NOMO-1 (cell line): ENCODE results near the gene TEAD1.
"Not testable (repeated sequence)": the region's sequence is repeated elsewhere in the genome, so short reads cannot be mapped to it uniquely, and the experiment has no call there.

Experiments used
- DNase-seq, 2 experiments: peaks; one replicate each; lab custom pipeline; 2025; ENCODE audit not compliant: unreplicated experiment in 2 of 2; lab: John Stamatoyannopoulos, UW

The TEAD1 gene

DNA sequence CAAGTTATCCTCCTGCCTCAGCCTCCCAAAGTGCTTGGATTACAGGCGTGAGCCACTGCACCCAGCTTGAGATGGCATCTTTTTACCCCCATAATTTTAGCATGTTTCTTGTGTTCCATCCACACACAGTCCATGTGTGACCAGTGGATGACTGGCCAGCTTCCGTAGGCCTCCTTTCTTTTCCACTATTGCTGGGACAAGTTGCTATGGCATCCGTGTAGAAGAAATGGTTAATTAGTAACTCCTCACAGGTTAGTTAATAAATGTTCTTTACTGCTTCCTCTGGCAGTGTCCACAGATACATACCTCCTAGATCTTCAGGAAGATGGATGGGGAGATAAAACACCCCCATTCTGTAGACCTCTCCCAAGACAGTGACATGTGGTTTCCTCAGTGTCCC, 180.6 kb downstream of the TEAD1 start:
- DNase-seq = no peak

- DNase-seq = no peak
Measured at GRCh38 chr11:12856338-12856737, 182.1 kb downstream of the TEAD1 start.

GRCh38 chr11:12857572-12857971, 183.4 kb downstream of the TEAD1 start:
- no peak for DNase-seq

- no peak for DNase-seq
Measured at GRCh38 chr11:12859872-12860657, 185.8 kb downstream of the TEAD1 start.

DNA sequence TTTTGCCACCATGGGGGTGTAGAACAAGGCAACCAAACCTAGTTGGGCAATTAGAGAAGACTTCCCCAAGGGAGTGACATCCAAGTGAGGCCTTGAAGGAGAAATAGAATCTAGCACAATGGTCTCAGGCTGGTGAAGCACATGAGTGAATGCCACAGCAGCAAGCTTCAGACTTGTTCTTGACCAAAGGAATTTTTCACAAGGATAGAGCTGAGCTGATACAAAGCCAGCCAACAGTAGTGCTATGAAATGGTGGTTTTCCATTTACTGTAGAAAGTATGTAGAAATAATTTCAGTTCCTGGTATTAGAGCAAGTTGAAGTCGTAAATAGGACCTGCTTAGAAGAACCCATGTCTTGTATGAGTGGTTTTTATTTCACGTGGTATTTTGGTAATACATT, 186.6 kb downstream of the TEAD1 start:
- peak; percentile 55 to 89 for DNase-seq

DNA sequence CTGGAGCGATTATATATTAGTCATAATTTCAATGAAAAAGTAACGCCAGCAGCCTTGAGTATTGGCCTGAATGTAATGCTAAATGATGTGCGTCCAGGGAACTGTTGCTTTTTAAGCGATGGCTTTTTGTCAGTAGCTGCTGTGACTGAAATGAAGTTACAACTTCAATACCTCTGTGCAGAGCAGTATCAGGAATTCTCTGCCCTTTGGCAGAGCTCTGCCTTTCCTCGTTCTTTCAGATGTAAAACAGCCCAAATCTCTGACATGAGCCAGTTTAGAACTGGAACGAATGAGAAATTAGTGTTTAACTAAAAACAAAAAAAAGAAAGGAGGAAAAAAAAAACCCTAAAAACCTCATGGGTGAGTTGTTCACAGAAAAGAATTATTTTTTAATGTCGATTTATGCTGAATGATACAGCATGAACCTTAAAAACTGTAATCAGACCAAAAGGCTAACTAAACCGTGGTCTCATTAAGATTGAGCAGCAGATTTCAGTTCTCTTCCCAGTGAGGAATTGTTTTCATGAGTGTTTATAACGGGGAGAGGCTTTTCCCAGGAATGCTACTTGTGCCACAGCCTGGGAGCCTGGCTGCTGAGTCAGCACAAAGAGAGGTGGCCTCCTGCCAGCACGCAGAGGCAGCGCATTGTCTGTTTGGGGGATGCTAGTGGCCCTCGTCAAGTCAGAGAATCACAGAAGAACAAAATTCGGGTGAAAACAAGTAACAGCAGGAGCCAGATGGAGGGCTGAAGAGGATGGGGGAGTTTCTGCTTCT, 188.7 kb downstream of the TEAD1 start:
- DNase-seq = no peak

DNA sequence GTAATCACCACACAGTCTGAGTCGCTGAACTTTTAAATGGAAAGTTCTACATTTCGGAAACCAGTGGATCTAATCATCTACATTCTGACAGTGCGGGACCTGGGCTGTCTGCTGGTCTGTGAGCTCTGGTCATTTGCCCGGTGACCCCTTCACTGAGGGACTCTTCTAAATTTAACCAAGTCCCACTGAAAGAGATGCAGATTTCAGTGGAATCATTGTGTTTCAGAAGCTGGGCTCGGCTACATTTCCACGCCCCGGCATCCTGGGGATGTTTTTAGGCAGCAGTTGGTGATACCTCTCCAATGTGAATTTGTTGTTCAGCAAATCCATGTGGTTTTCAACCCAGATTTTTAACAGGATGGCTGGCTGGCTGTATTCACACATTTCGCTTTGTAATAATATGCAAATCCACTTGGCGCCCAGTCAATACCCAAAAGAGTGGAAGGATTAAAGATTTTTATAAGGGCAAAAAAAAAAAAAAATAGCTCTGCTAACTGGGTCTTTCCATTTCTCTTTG, 189.4 kb downstream of the TEAD1 start:
- DNase-seq = no peak

- DNase-seq = peak in 1 of 2 experiments; percentile 26
Measured at GRCh38 chr11:12864316-12865156, 190.3 kb downstream of the TEAD1 start.

DNA sequence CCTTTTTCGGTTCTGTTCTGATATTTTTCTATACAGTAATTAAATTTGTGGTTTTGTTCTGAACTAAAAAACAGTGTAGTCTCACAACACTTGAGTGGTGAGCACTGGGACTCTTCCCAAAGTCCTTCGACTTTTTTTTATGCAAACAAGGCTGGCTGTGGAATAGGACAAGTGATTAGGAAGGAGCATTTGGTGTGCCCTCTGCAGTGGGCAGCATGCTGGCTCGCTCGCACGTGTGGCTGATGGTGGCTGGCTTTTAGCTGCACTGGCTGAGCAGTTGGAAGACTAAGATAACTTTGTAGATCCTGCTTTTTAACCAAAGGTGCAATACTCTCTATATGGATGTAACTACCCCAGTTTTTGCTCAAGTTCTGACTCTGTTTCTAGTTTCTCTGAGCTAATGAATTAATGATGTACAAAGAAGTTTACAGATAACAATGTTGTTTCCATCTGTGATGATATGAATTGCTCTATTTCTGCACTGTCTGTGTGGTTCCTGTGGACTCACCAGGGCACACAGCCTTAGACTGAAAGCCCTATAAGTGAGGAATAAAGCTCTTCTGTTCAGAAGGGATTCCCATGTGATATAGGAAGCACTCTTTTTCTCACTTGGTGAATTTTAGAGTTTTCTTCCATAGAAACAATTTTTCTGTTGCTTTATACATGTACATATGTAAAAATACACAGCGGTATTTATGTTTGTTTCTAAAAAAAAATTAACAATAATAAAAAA, 191.8 kb downstream of the TEAD1 start:
- DNase-seq = no peak

DNA sequence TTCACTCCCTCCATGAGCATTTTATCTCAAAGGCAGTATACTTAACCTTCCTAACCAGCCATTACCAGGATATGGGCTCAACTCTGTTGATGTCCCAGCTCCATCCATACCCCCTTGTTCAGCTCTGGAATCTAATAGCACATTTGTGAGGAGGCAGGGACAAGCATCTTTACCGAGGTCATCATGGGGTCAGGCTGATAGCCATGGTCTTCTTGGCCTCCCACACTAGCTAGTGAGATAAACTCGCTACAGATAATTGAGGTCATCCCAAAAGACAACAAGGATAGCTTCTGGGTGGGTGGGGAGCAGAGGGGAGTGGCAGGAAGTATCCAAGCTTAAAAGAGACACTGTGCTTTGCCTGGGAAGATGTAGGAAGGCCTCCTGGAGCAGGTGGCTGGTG, 193.3 kb downstream of the TEAD1 start:
- DNase-seq = no peak

GRCh38 chr11:12868315-12869073, 194.3 kb downstream of the TEAD1 start:
- DNase-seq = no peak

- DNase-seq = no peak
Measured at GRCh38 chr11:12871241-12871640, 197.0 kb downstream of the TEAD1 start.

DNA sequence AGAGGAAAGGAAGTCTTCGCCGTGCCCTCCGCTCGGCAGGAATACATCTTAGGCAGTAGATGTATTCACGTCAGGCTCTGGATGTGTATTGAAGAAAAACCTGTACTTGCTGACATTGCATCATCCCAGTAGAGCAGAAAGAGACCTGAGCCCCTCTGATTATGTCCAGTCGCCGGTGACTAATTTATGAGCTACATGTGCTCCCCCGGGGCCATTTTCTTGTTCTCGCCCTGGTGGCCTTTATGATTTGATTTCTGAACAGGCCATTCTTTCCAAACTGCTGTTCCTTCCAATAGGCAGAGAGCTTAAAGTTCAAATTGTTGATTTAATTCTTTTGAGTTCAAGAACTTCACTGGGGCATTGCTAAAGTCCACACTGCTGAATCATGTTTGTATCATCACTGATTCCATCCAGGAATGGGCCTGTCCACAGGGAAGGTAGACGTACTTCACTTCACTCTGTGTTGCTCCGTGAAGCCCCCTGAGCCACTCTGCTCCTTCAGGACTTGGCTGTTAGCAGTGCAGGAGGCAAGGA, 197.6 kb downstream of the TEAD1 start:
- DNase-seq = no peak

GRCh38 chr11:12876340-12876739, 202.1 kb downstream of the TEAD1 start:
- no peak for DNase-seq

DNA sequence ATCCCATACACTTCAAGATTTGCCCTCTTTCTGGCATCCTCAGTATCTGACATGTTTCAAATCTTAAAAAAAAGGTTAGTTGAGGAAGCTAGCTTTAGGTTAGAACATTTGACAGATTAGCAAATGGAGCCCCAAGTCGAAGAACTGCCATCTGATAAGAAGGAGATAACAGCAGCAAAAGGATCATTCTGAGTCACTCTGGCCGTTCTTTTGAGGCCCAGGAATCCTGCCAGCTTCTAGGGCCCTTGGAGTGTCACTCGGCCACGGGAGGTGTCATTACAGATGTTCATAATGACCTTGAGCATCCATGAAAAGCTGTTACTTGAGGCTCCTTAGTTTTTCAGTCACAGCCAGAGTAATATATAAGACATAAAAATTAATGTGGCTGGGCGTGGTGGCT, 202.8 kb downstream of the TEAD1 start:
- DNase-seq = no peak

DNA sequence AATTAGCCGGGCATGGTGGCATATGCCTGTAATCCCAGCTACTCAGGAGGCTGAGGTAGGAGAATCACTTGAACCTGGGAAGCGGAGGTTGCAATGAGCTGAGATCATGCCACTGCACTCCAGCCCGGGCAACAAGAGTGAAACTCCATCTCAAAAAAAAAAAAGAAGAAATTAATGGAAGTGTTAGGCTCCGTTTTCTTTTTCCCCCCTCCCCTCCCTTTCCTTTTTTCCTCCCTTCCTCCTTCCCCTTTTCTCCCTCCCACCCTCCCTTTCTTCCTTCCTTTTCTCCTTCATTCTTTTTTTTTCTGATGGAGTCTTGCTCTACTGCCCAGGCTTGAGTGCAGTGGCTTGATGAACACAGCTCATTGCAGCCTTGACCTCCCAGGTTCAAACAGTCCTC, 203.3 kb downstream of the TEAD1 start:
- not testable (repeated sequence) for DNase-seq

DNA sequence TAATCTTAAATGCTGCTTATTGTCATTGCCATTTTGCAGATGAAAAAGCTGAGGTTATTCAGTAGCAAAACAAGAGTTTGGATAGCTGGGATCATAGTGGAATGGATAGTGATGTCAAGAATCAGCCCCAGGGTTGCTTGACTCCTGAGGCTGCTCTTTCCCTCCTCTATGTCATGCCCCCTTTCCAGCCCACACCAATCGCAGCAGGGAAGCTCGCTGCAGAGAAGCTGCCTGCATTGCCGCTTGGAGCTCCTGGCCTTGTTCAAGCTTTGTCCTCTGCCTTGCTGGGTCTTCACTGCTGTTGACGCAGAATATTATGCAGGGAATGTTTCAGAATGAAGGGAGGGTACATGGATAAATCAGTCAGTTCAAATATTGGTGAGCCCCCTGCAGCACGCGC, 206.1 kb downstream of the TEAD1 start:
- DNase-seq = no peak

GRCh38 chr11:12882670-12883069, 208.4 kb downstream of the TEAD1 start:
- DNase-seq = no peak

DNA sequence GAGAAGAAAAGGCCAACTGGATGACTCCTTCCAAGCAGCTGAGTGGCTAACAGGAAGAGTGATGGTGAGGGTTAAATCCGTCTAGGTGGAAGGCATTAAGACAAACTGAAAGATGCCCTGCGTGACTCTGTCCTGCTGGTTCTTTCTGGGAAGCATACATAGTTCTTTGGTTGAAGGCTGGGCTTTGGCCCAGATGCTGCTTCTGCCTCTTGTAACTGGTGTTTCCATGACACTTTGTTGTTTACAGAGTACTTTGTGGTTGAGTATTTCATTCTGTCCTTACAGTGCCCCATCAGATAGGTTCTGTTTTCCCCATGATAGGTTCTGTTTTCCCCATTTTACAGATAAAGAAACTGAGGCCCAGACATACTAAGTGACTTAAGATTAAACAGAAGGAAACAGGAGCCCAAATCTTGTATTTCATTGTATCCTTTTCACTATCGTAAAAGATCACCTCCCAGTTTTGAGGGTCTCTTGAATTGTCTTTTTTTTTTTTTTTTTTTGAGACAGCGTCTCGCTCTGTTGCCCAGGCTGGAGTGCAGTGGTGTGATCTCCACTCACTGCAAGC, 210.6 kb downstream of the TEAD1 start:
- no peak for DNase-seq
